ENCODE data around the gene IFI27. TPM values are rescaled to one million over a fixed set of nuclear protein-coding genes. Genes with fewer than 3 reads are reported as not detected.
A peak's percentile ranks its signal among the peaks of the same experiment; 100 is the strongest.

The IFI27 gene
- polyA plus RNA-seq, 1 of the 3 experiments (the other 2 are of a cell fraction): 1.2 TPM

DNA sequence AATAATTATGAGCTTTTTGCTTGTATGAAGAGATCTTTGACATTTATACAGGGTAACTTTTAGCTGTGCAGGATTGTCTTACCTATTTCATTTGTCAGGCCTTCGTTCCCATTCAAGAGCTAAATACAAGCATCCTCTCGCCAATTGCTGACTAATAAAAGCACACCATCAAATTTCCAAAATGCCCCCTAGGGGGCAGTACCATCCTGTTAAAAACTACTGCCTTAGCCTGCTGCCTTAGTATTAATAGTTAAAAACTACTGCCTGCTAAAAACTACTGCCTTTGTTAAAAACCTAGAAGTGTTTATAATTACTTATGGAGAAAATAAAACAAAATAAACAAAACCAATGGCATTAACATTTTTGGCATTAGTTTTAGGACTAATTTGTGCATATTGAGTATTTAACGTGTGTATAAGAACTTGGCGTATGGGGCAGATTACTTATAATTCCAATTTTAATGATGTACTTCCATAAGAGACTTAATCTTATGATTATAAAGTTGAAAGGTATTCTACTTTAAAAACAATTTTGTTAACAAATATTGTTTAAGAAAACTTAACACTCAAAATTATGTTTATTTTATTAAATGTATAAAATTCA lies 21.9 kb downstream of the IFI27 start (continued):
- TF ChIP-seq, protein P1, sequence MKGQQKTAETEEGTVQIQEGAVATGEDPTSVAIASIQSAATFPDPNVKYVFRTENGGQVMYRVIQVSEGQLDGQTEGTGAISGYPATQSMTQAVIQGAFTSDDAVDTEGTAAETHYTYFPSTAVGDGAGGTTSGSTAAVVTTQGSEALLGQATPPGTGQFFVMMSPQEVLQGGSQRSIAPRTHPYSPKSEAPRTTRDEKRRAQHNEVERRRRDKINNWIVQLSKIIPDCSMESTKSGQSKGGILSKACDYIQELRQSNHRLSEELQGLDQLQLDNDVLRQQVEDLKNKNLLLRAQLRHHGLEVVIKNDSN (IDR thresholded peaks at IDR 0.05; ENCODE audit: borderline replicate concordance, low read depth): no peak
- no peak for TF ChIP-seq YY1 (IDR thresholded peaks at IDR 0.05; ENCODE audit: low read depth)
- no peak for TF ChIP-seq SIN3A (IDR thresholded peaks at IDR 0.05; ENCODE audit: borderline replicate concordance, low read depth, low read length)
- TF ChIP-seq NFIC (IDR thresholded peaks at IDR 0.05; ENCODE audit: borderline replicate concordance): no peak
- TF ChIP-seq JUND (IDR thresholded peaks at IDR 0.05): no peak
- TF ChIP-seq, protein P2, sequence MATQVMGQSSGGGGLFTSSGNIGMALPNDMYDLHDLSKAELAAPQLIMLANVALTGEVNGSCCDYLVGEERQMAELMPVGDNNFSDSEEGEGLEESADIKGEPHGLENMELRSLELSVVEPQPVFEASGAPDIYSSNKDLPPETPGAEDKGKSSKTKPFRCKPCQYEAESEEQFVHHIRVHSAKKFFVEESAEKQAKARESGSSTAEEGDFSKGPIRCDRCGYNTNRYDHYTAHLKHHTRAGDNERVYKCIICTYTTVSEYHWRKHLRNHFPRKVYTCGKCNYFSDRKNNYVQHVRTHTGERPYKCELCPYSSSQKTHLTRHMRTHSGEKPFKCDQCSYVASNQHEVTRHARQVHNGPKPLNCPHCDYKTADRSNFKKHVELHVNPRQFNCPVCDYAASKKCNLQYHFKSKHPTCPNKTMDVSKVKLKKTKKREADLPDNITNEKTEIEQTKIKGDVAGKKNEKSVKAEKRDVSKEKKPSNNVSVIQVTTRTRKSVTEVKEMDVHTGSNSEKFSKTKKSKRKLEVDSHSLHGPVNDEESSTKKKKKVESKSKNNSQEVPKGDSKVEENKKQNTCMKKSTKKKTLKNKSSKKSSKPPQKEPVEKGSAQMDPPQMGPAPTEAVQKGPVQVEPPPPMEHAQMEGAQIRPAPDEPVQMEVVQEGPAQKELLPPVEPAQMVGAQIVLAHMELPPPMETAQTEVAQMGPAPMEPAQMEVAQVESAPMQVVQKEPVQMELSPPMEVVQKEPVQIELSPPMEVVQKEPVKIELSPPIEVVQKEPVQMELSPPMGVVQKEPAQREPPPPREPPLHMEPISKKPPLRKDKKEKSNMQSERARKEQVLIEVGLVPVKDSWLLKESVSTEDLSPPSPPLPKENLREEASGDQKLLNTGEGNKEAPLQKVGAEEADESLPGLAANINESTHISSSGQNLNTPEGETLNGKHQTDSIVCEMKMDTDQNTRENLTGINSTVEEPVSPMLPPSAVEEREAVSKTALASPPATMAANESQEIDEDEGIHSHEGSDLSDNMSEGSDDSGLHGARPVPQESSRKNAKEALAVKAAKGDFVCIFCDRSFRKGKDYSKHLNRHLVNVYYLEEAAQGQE (IDR thresholded peaks at IDR 0.05; ENCODE audit: low read depth, low read length): no peak
- no peak for TF ChIP-seq TAF1 (IDR thresholded peaks at IDR 0.05; ENCODE audit: borderline replicate concordance, low read depth, low read length)
- no peak for TF ChIP-seq TEAD4 (IDR thresholded peaks at IDR 0.05; ENCODE audit: borderline replicate concordance, insufficient read depth)
- no peak for TF ChIP-seq RXRA (IDR thresholded peaks at IDR 0.05; ENCODE audit: borderline replicate concordance, low read depth)
- no peak for TF ChIP-seq MEF2A (IDR thresholded peaks at IDR 0.05; ENCODE audit: borderline replicate concordance, low read depth)
- no peak for TF ChIP-seq GATA2 (CRISPR knock-in tag; IDR thresholded peaks at IDR 0.05)
- TF ChIP-seq RAD21 (IDR thresholded peaks at IDR 0.05; ENCODE audit: low read length): peak; percentile 78
- no peak for TF ChIP-seq FOXM1 (IDR thresholded peaks at IDR 0.05; ENCODE audit: low read depth)
- TF ChIP-seq FOSL2 (IDR thresholded peaks at IDR 0.05; ENCODE audit: borderline replicate concordance, low read depth): no peak

DNA sequence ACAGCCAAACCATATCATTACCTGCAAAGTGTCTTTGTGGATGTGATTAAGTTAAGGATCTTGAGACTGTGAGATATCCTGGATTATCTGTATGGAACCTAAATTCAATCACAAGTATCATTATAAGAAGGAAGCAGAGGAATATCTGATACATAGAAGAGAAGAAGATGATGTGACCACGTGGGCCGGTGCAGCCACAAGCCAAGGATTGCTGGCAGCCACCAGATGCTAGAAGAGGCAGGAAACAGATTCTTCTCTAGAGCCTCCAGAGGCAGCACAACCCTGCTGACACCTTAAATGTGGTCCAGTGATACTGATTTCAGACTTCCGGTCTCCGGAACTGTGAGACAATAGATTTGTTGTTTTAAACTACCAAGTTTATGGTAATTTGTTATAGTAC lies 24.9 kb downstream of the IFI27 start:
- H3K27me3 ChIP-seq (ENCODE audit: insufficient read depth): no peaks in the 10 kb centered on the region
- WGBS (ENCODE audit: low lambda C conversion rate): 79% methylated on average over 4 of the region's 4 CpGs
- H3K4me1 ChIP-seq (ENCODE audit: control insufficient read depth in 1 of 2, insufficient read depth in 2 of 2, low read depth in 1 of 2, low read length in 1 of 2): peaks cover 0 to 3% of the 10 kb centered on the region in 2 experiments; a peak in 2 of 4 replicates
- TF ChIP-seq CHD2 (IDR thresholded peaks at IDR 0.05; ENCODE audit: low read length, partially characterized antibody) (no peak), ELF1 (IDR thresholded peaks at IDR 0.05) (no peak), EP300 (IDR thresholded peaks at IDR 0.05; ENCODE audit: borderline replicate concordance in 1 of 2, low read depth in 1 of 2, low read length in 1 of 2) (no peak), TAF1 (IDR thresholded peaks at IDR 0.05; ENCODE audit: borderline replicate concordance, low read depth, low read length) (no peak), JUND (IDR thresholded peaks at IDR 0.05) (no peak), RXRA (IDR thresholded peaks at IDR 0.05; ENCODE audit: borderline replicate concordance, low read depth) (no peak)
- TF ChIP-seq, protein P1 (IDR thresholded peaks at IDR 0.05; ENCODE audit: borderline replicate concordance, low read depth): no peak
- TF ChIP-seq, protein P3, sequence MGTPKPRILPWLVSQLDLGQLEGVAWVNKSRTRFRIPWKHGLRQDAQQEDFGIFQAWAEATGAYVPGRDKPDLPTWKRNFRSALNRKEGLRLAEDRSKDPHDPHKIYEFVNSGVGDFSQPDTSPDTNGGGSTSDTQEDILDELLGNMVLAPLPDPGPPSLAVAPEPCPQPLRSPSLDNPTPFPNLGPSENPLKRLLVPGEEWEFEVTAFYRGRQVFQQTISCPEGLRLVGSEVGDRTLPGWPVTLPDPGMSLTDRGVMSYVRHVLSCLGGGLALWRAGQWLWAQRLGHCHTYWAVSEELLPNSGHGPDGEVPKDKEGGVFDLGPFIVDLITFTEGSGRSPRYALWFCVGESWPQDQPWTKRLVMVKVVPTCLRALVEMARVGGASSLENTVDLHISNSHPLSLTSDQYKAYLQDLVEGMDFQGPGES (IDR thresholded peaks at IDR 0.05; ENCODE audit: low read depth, low read length): no peak
- TF ChIP-seq, protein P4, sequence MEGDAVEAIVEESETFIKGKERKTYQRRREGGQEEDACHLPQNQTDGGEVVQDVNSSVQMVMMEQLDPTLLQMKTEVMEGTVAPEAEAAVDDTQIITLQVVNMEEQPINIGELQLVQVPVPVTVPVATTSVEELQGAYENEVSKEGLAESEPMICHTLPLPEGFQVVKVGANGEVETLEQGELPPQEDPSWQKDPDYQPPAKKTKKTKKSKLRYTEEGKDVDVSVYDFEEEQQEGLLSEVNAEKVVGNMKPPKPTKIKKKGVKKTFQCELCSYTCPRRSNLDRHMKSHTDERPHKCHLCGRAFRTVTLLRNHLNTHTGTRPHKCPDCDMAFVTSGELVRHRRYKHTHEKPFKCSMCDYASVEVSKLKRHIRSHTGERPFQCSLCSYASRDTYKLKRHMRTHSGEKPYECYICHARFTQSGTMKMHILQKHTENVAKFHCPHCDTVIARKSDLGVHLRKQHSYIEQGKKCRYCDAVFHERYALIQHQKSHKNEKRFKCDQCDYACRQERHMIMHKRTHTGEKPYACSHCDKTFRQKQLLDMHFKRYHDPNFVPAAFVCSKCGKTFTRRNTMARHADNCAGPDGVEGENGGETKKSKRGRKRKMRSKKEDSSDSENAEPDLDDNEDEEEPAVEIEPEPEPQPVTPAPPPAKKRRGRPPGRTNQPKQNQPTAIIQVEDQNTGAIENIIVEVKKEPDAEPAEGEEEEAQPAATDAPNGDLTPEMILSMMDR (IDR thresholded peaks at IDR 0.05): no peak
- TF ChIP-seq, protein P5, sequence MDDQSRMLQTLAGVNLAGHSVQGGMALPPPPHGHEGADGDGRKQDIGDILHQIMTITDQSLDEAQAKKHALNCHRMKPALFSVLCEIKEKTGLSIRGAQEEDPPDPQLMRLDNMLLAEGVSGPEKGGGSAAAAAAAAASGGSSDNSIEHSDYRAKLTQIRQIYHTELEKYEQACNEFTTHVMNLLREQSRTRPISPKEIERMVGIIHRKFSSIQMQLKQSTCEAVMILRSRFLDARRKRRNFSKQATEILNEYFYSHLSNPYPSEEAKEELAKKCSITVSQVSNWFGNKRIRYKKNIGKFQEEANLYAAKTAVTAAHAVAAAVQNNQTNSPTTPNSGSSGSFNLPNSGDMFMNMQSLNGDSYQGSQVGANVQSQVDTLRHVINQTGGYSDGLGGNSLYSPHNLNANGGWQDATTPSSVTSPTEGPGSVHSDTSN (IDR thresholded peaks at IDR 0.05): no peak
- TF ChIP-seq, protein P6, sequence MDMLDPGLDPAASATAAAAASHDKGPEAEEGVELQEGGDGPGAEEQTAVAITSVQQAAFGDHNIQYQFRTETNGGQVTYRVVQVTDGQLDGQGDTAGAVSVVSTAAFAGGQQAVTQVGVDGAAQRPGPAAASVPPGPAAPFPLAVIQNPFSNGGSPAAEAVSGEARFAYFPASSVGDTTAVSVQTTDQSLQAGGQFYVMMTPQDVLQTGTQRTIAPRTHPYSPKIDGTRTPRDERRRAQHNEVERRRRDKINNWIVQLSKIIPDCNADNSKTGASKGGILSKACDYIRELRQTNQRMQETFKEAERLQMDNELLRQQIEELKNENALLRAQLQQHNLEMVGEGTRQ (IDR thresholded peaks at IDR 0.05; ENCODE audit: borderline replicate concordance, low read depth, low read length): no peak

More for the DNA sequence above, 24.9 kb downstream of the IFI27 start:
- Histone ChIP-seq H3K4me2 (no peak overlapping the region), H3F3A (replicated peaks; ENCODE audit: insufficient read depth) (peaks cover 6% of the 10 kb centered on the region), H2AFZ (ENCODE audit: low read depth) (no peak overlapping the region), H3K36me3 (replicated peaks in 1 of 2; ENCODE audit: control insufficient read depth in 1 of 2, insufficient read depth in 2 of 2, low read length in 1 of 2) (no peaks in the 10 kb centered on the region), H3K9me2 (no peaks in the 10 kb centered on the region), H3K9me3 (no peaks in the 10 kb centered on the region), H3K27ac (ENCODE audit: low read depth in 2 of 2, low read length in 1 of 2) (no peak overlapping the region), H4K20me1 (ENCODE audit: insufficient read depth) (no peaks in the 10 kb centered on the region), H3K79me2 (ENCODE audit: insufficient read depth) (no peaks in the 10 kb centered on the region), H3K4me3 (ENCODE audit: low read depth in 2 of 2, low read length in 1 of 2) (no peak overlapping the region), H3K9ac (no peak overlapping the region)
- POLR2A ChIA-PET: no interaction called here
- DNase-seq: no peak
- CTCF ChIA-PET: interaction anchor here (0.6 to 5.2 kb wide), 5 partner anchors 10 to 107 kb away, joined by 3 to 100 read pairs (median 23); no protein-coding TSS in a partner anchor
